Fibroblast of mammary gland (primary cell): ENCODE data around the gene CTAGE8.
"Not testable (repeated sequence)": the region's sequence is repeated elsewhere in the genome, so short reads cannot be mapped to it uniquely, and the experiment has no call there.

Source experiments
- DNase-seq: peaks from one replicate; pipeline ENCODE4 v3.0.0-alpha.2; 2010; ENCODE audit warnings: low read depth
- H3K4me3 ChIP-seq: 2 replicates; pipeline ENCODE4 v1.5.1; 2011; ENCODE audit warnings: low read depth, mild to moderate bottlenecking, low read length, moderate library complexity; ENCODE audit not compliant: control insufficient read depth

Gene CTAGE8

DNA sequence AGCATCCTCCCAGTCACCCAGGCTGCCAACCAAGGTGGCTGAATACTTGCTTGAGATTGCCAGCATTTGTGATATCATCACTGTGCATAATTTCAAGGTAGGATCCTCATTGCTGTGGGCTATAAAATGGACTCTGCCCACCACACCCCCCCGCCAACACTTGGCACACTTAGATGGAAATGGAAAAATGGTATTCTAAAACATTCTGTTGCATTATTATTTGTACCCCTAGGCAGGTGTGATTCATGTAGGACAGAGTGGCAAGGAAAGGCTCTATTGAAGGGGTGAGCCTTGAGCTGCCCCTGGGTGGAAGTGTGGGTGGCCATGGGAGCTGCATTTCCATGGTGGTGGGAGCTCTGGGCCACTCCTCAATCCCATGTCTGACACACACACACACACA lies 50.5 kb downstream of the CTAGE8 start:
- DNase-seq, H3K4me3 ChIP-seq: not testable (repeated sequence)

DNA sequence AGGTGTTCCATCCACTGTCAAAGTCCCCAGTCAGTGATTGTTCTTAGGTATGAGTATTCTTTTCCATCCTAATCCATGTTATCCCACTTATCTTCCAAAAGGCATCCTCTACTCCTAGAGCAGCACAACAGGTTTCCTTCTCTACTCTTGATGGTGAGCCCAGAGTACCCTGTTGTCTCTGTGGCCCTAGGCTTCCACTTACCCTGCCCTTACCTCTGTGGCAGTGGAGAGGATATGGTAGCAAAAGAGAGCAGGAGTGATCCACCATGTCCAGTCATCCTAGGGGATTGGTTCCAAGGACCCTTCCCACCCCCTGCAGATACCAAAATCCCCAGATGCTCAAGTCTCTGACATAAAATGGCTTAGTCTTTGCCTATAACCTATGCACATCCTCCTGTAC lies 51.9 kb downstream of the CTAGE8 start:
- not testable (repeated sequence) for DNase-seq, H3K4me3 ChIP-seq
